Measurements from ENCODE around the gene DROSHA. TPM values are rescaled to one million over a fixed set of nuclear protein-coding genes. Genes with fewer than 3 reads are reported as not detected.

The DROSHA gene
- total and polyA plus RNA-seq, 8 donors, result 46.6 to 112 (median 89.2) TPM

GRCh38 chr5:31504529-31504928 lies 27.4 kb downstream of the DROSHA start:
- intact Hi-C loops (cut with DNase I), result no loop called here

GRCh38 chr5:31502506-31502905 lies 29.4 kb downstream of the DROSHA start:
- Histone ChIP-seq H3K27ac (no peak overlapping the region), H3K27me3 (no peaks in the 10 kb centered on the region), H3K36me3 (peaks cover 0 to 99% of the 10 kb centered on the region in 2 donors), H3K9me3 (no peaks in the 10 kb centered on the region), H3K4me3 (no peak overlapping the region), H3K4me1 (no peaks in the 10 kb centered on the region)
- DNase-seq (no peak), ATAC-seq (no peak)
- intact Hi-C loops (cut with DNase I), result no loop called here
- TF ChIP-seq CTCF (IDR thresholded peaks at IDR 0.05), result no peak

More at GRCh38 chr5:31504529-31504928, 27.4 kb downstream of the DROSHA start:
- H3K36me3 ChIP-seq, result peaks cover 0 to 99% of the 10 kb centered on the region in 2 donors
- DNase-seq (no peak), ATAC-seq (no peak)
- H3K9me3 ChIP-seq, result no peaks in the 10 kb centered on the region
- H3K4me1 ChIP-seq, result no peaks in the 10 kb centered on the region
- H3K27me3 ChIP-seq, result no peaks in the 10 kb centered on the region
- H3K27ac ChIP-seq, result no peak overlapping the region
- no peak for TF ChIP-seq CTCF (IDR thresholded peaks at IDR 0.05)
- H3K4me3 ChIP-seq, result no peak overlapping the region

- intact Hi-C loops (cut with DNase I), result no loop called here
These were observed 31.6 kb downstream of the DROSHA start for GRCh38 chr5:31500256-31500655.

GRCh38 chr5:31496891-31497290 lies 35.0 kb downstream of the DROSHA start:
- intact Hi-C loops (cut with DNase I), result no loop called here
- Histone ChIP-seq H3K4me3 (no peak overlapping the region), H3K4me1 (no peaks in the 10 kb centered on the region), H3K36me3 (peaks cover 0 to 95% of the 10 kb centered on the region in 2 donors), H3K9me3 (no peaks in the 10 kb centered on the region), H3K27ac (no peak overlapping the region), H3K27me3 (no peaks in the 10 kb centered on the region)
- DNase-seq (no peak), ATAC-seq (no peak)
- no peak for TF ChIP-seq CTCF (IDR thresholded peaks at IDR 0.05)

More at GRCh38 chr5:31500256-31500655, 31.6 kb downstream of the DROSHA start:
- TF ChIP-seq CTCF (IDR thresholded peaks at IDR 0.05), result no peak
- no peaks in the 10 kb centered on the region for H3K4me1 ChIP-seq
- ATAC-seq (no peak), DNase-seq (no peak)
- H3K9me3 ChIP-seq, result no peaks in the 10 kb centered on the region
- no peaks in the 10 kb centered on the region for H3K27me3 ChIP-seq
- peaks cover 0 to 100% of the 10 kb centered on the region in 2 donors for H3K36me3 ChIP-seq
- no peak overlapping the region for H3K27ac ChIP-seq
- H3K4me3 ChIP-seq, result no peak overlapping the region

GRCh38 chr5:31496301-31496700 lies 35.6 kb downstream of the DROSHA start:
- intact Hi-C loops (cut with DNase I), result no loop called here
- H3K36me3 ChIP-seq, result peaks cover 0 to 95% of the 10 kb centered on the region in 2 donors
- no peak for ATAC-seq
- no peaks in the 10 kb centered on the region for H3K27me3 ChIP-seq
- no peaks in the 10 kb centered on the region for H3K4me1 ChIP-seq
- no peak for TF ChIP-seq CTCF (IDR thresholded peaks at IDR 0.05)
- H3K27ac ChIP-seq, result no peak overlapping the region
- H3K4me3 ChIP-seq, result no peak overlapping the region
- no peaks in the 10 kb centered on the region for H3K9me3 ChIP-seq
- DNase-seq, result no peak

Data from left lung (tissue), 10 donors.